ENCODE data around the gene FAAH2.

- no peak for TF ChIP-seq CTCF (IDR thresholded peaks at IDR 0.05; ENCODE audit: insufficient read depth, low read length)
- TF ChIP-seq POLR2AphosphoS5 (IDR thresholded peaks at IDR 0.05; ENCODE audit: low read depth), result no peak
Observed at GRCh38 chrX:57286507-57287251, at the start of gene FAAH2.
